Ectodermal cell (in vitro differentiated cells): ENCODE results near the gene KLKB1. TPM values are rescaled to one million over a fixed set of nuclear protein-coding genes. Genes with fewer than 3 reads are reported as not detected.

Source experiments
- H3K27ac ChIP-seq: 2 replicates; pipeline ENCODE4 v1.7.0; 2013; ENCODE audit warnings: mild to moderate bottlenecking, low read depth, low read length; ENCODE audit not compliant: insufficient read depth, poor library complexity, severe bottlenecking
- H3K27me3 ChIP-seq: 2 replicates; pipeline ENCODE4 v1.7.0; 2013; ENCODE audit warnings: mild to moderate bottlenecking, low read length; ENCODE audit not compliant: insufficient read depth, control insufficient read depth, poor library complexity, severe bottlenecking
- H3K36me3 ChIP-seq: one replicate; pipeline ENCODE4 v1.7.0; 2013; ENCODE audit warnings: low read length; ENCODE audit not compliant: control insufficient read depth, insufficient read depth
- H3K4me1 ChIP-seq: one replicate; pipeline ENCODE4 v1.7.0; 2013; ENCODE audit warnings: low read length; ENCODE audit not compliant: control insufficient read depth, insufficient read depth
- H3K4me3 ChIP-seq: 2 replicates; pipeline ENCODE4 v1.7.0; 2013; ENCODE audit warnings: low read depth, low read length, control low read depth; ENCODE audit not compliant: insufficient read depth
- H3K9me3 ChIP-seq: 2 replicates; pipeline ENCODE4 v1.7.0; 2013; ENCODE audit warnings: mild to moderate bottlenecking, low read length, moderate library complexity; ENCODE audit not compliant: control insufficient read depth
- WGBS, 2 experiments: methylation state at CpG; one replicate each; pipeline ENCODE4 v1.1.7; 2013; ENCODE audit warnings: missing lambda C conversion rate in 2 of 2; 5-methylcytosine and 5-hydroxymethylcytosine counted together
- polyA plus RNA-seq, 4 experiments: library from polyadenylated mRNA; stranded (reverse); fragments of 50-300 nt; gene quantifications; one replicate each; pipeline ENCODE4 v1.2.3, GENCODE V29; 2013

KLKB1 gene
- 0.39 TPM for polyA plus RNA-seq (2013, experiment 1 of 4)
- polyA plus RNA-seq (2013, experiment 2 of 4) = 0.12 TPM
- not detected for polyA plus RNA-seq (2013, experiment 3 of 4)
- polyA plus RNA-seq (2013, experiment 4 of 4) = not detected

DNA sequence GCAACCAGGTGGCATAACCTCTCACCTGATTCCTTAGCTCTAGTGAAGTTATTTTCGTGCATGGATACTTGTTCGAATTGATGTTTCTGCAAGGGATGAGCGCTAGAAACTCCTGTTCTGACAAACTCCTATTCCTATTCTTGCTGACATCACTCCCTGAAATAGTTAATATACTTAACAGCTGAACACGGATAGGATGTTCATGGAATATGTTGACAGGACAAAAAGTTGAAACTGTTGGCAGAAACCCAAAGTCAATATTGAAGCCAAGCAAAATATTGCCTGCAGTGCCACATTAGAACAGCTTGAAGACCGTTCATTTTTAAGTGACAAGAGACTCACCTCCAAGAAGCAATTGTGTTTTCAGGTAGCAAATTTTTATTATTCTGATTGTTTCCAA lies at the start of gene KLKB1:
Gene KLKB1, plus strand, starts transcription at position 287 of the 400 bp plus-strand sequence. CDS start 689 bp downstream, outside the sequence.
- H3K27me3 ChIP-seq = no peaks in the 10 kb centered on the region
- 91 to 99% methylated on average over 5 of the region's 5 CpGs for WGBS, 2 experiments
- no peaks in the 10 kb centered on the region for H3K9me3 ChIP-seq
- H3K4me1 ChIP-seq = no peaks in the 10 kb centered on the region
- no peak within 1 kb of the TSS for H3K4me3 ChIP-seq
- no peak within 1 kb of the TSS for H3K27ac ChIP-seq
- H3K36me3 ChIP-seq = no peaks in the 10 kb centered on the region

DNA sequence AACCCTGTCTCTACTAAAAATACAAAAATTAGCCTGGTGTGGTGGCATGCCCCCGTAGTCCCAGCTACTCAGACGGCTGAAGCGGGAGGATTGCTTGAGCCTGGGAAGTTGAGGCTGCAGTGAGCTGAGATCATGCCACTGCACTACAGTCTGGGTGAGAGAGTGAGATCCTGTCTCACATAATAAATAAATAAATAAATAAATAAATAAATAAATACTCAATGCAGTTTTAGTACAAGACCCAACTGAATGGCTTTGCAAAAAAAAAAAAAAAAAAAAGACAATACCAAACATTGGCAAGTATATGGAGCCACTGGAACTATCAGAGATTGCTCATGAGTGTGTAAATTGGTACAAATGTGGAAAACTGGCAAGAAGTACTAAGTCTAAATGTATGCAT lies 39.2 kb upstream of the KLKB1 start:
- Histone ChIP-seq H3K9me3 (no peaks in the 10 kb centered on the region), H3K36me3 (no peaks in the 10 kb centered on the region), H3K27me3 (no peaks in the 10 kb centered on the region), H3K4me3 (no peak overlapping the region), H3K4me1 (peaks cover 3% of the 10 kb centered on the region), H3K27ac (no peak overlapping the region)
- 82 to 86% methylated on average over 3 of the region's 3 CpGs for WGBS, 2 experiments

DNA sequence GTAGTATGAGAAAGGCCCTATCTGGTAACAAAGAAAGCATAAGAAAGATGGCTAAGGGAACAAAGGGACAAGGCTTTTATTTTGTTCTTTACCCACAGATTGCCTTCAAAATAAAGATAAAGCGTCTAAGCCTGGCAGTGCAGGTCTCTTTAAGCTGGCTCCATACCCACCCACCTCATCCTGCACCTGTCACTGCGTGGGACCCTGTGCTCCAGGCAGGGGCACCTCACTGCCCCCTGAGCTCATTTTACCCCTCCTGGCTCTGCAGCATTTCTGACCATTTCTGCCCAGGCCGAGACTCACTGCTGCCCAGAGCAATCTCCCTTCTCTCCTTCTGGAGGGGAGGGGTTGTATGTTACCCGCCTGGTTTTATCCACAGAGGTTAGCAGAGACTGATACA lies 37.7 kb upstream of the KLKB1 start:
- WGBS, 2 experiments = 58 to 60% methylated on average over 4 of the region's 4 CpGs
- H3K9me3 ChIP-seq = no peaks in the 10 kb centered on the region
- no peak overlapping the region for H3K4me3 ChIP-seq

DNA sequence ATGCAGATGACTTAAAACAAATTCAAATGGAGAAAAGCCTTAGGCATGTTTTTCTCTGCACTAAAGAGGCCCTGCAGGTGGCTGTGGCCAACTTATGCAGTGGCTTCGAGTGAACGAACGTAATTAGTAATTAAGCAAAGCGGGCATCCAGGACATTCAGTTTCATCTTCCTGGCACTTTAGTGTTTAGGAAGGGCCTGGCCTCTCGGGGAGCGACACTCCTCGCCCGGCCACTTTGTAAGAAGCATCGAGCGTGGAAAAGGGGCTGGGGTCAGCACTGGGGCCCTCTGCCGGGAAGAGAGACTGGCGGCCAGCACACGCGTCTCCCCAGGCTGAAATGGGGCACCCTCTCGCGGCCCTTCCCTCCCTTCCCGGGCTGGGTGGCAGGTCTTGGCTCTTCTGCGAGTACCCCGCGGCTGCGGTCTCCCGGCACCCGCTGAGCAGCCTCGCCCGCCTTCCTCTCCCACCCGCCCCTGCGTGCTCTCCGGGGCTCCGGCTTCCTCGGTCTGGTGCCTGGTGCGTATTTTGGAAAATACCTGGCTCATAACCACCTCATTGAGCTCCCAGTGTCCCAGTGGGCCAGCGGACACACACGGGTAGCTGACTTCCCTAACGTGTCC lies 36.6 kb upstream of the KLKB1 start:
- H3K4me3 ChIP-seq = peak overlapping the region; percentile 78
- no peaks in the 10 kb centered on the region for H3K27me3 ChIP-seq
- H3K36me3 ChIP-seq = no peaks in the 10 kb centered on the region
- H3K27ac ChIP-seq = peak overlapping the region; percentile 65
- no peaks in the 10 kb centered on the region for H3K9me3 ChIP-seq
- peaks cover 3% of the 10 kb centered on the region for H3K4me1 ChIP-seq
- 0 to 1% methylated on average over 34 of the region's 34 CpGs for WGBS, 2 experiments

More for the DNA sequence above, 37.7 kb upstream of the KLKB1 start:
- H3K27ac ChIP-seq = no peak overlapping the region
- H3K27me3 ChIP-seq = no peaks in the 10 kb centered on the region
- H3K4me1 ChIP-seq = peaks cover 3% of the 10 kb centered on the region
- no peaks in the 10 kb centered on the region for H3K36me3 ChIP-seq

DNA sequence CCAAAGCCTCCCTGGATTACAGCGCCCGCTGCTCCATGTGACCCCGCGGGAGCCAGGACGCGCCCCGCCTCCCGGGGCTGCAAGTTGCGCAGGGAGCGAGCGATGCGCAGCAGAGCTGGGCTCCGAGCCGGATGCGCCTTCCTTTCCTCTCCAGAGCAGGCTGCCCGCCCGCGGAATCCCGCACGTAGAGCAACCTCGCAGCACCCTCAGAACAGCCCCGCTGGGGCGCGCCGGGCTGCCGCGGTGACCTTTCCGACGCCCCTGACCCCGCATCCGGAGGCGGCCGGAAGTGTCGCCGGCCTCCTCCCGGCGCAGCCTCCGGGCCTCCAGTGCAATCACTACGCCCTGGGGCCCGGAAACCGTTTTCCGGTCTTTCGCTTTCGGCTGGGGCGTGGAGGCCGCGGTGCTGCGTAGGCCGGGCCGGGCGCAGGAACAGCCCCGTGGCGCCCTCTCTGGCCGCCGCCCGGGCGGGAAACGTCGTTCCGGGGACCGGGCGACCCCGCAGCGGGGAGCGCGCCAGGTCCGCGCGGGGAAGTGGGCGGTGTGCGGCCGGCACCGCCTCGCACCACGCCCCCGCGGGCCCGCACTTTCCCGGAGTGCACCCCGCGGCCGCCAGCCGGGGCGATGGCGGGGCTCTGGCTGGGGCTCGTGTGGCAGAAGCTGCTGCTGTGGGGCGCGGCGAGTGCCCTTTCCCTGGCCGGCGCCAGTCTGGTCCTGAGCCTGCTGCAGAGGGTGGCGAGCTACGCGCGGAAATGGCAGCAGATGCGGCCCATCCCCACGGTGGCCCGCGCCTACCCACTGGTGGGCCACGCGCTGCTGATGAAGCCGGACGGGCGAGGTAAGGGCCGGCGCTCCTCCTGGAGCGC lies 35.9 kb upstream of the KLKB1 start, which contains the start of gene CYP4V2:
Gene CYP4V2, plus strand, starts transcription at position 368 of the 866 bp plus-strand sequence. Its CDS starts 257 bp downstream, at position 625.
- H3K27me3 ChIP-seq = no peaks in the 10 kb centered on the region
- H3K9me3 ChIP-seq = no peaks in the 10 kb centered on the region
- WGBS, 2 experiments = 0% methylated on average over 107 of the region's 107 CpGs
- peak within 1 kb of the TSS; percentile 78 for H3K4me3 ChIP-seq
- H3K36me3 ChIP-seq = no peaks in the 10 kb centered on the region
- H3K4me1 ChIP-seq = peaks cover 3% of the 10 kb centered on the region
- peak within 1 kb of the TSS; percentile 72 for H3K27ac ChIP-seq

- H3K27ac ChIP-seq = peak overlapping the region; percentile 72
- no peaks in the 10 kb centered on the region for H3K27me3 ChIP-seq
- WGBS, 2 experiments = 0 to 1% methylated on average over 21 to 22 of the region's 22 CpGs
- peak overlapping the region; percentile 78 for H3K4me3 ChIP-seq
- no peaks in the 10 kb centered on the region for H3K9me3 ChIP-seq
- peaks cover 3% of the 10 kb centered on the region for H3K4me1 ChIP-seq
- H3K36me3 ChIP-seq = no peaks in the 10 kb centered on the region
These were observed 35.2 kb upstream of the KLKB1 start for GRCh38 chr4:186192066-186192612.

GRCh38 chr4:186193851-186194250 lies 33.5 kb upstream of the KLKB1 start:
- Histone ChIP-seq H3K36me3 (no peaks in the 10 kb centered on the region), H3K4me1 (peaks cover 3% of the 10 kb centered on the region), H3K4me3 (no peak overlapping the region), H3K27me3 (no peaks in the 10 kb centered on the region), H3K27ac (no peak overlapping the region), H3K9me3 (no peaks in the 10 kb centered on the region)
- 97 to 100% methylated on average over 3 to 4 of the region's 5 CpGs for WGBS, 2 experiments

- Histone ChIP-seq H3K4me1 (peaks cover 5% of the 10 kb centered on the region), H3K9me3 (no peaks in the 10 kb centered on the region), H3K27ac (no peak overlapping the region), H3K36me3 (no peaks in the 10 kb centered on the region), H3K4me3 (no peak overlapping the region), H3K27me3 (no peaks in the 10 kb centered on the region)
- WGBS, 2 experiments = 95 to 96% methylated on average over 6 of the region's 6 CpGs
These were observed 31.2 kb upstream of the KLKB1 start for GRCh38 chr4:186196063-186196462.

DNA sequence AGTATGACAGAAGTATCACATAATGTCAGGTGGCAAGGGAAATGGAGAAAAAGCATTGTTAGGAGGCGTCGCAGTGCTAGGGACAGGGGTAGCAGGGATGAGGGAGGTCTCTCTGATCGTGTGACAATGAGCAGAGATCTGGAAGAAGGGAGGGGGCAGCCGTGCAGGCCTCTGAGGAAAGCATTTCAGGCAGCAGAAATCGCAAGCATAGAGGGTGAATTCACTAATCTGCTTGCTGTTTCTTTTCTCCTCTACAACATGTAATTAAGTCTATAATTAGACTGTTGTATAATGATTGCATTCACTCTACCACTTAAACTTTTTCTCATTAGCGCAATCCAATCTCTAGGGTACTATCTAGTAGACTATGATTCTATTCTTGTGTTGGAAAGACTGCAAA lies 26.8 kb upstream of the KLKB1 start:
- no peak overlapping the region for H3K4me3 ChIP-seq
- no peaks in the 10 kb centered on the region for H3K27me3 ChIP-seq
- 60 to 64% methylated on average over 4 to 5 of the region's 6 CpGs for WGBS, 2 experiments
- H3K4me1 ChIP-seq = peaks cover 5% of the 10 kb centered on the region
- no peaks in the 10 kb centered on the region for H3K36me3 ChIP-seq
- no peak overlapping the region for H3K27ac ChIP-seq
- H3K9me3 ChIP-seq = no peaks in the 10 kb centered on the region

GRCh38 chr4:186201010-186201409 lies 26.3 kb upstream of the KLKB1 start:
- no peaks in the 10 kb centered on the region for H3K27me3 ChIP-seq
- H3K4me3 ChIP-seq = no peak overlapping the region
- no peak overlapping the region for H3K27ac ChIP-seq
- H3K36me3 ChIP-seq = no peaks in the 10 kb centered on the region
- peaks cover 5% of the 10 kb centered on the region for H3K4me1 ChIP-seq
- WGBS, 2 experiments = 88% methylated on average over 6 to 7 of the region's 7 CpGs
- H3K9me3 ChIP-seq = no peaks in the 10 kb centered on the region
